Cardiac fibroblast (primary cell): ENCODE results near the gene ATF7IP.

ENCODE experiments used
- DNase-seq, 2 donors: peaks; one replicate each; pipeline versions ENCODE4 v3.0.0 to v3.0.0-alpha.2; 2010; ENCODE audit warnings: low read depth in 2 of 2
- H3K4me3 ChIP-seq, 2 donors: replicated peaks in 1 of 2; 1 replicate in 1 of 2; 2 replicates in 1 of 2; pipeline ENCODE4 v1.5.1; 2011; ENCODE audit warnings: low read depth in 2 of 2, low read length in 2 of 2, mild to moderate bottlenecking in 2 of 2, moderate library complexity in 1 of 2
- TF ChIP-seq, protein P1 (sequence below): IDR thresholded peaks from one replicate; pipeline ENCODE4 v1.5.1; 2011; ENCODE audit warnings: low read depth, mild to moderate bottlenecking, low read length, inconsistent platforms

The ATF7IP gene

DNA sequence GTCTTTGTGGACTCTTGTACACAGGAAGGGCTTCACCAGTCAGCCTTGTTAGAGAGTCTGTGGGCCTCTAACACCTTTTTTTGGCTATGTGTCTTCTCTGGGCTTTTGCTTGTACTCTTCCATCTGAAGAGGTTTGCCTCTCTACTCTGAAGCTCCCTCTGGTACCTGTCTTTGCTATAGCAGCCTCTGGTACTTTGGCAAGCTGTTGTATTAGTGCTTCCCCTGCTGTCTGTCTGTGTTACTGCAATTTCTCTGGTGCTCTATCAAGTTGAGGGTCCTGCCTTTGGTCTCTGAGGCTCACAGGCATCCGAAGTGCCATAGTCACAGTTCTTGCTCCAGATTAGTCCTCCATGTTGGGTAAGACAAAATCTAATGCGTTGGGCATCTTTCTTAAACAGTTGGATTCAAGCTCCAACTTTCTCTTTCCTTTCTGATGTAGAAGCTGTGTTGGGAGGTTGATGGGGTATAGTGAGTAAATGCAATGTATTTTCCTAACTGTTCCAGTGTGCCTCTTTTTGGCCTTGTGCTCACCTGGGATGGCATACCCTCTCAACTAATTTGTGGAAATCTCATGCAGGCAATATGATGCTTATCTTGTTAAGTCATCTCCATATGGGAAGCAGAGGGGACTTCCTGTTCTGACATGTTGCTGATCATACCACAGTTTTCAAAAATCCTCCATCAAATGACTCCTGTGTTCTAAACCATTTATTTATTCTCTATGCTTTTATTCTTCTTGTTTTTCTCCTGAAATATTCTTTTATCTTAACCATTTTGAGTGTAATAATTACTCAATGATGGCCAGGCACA is 88.8 kb downstream of the ATF7IP start:
- TF ChIP-seq, protein P1, sequence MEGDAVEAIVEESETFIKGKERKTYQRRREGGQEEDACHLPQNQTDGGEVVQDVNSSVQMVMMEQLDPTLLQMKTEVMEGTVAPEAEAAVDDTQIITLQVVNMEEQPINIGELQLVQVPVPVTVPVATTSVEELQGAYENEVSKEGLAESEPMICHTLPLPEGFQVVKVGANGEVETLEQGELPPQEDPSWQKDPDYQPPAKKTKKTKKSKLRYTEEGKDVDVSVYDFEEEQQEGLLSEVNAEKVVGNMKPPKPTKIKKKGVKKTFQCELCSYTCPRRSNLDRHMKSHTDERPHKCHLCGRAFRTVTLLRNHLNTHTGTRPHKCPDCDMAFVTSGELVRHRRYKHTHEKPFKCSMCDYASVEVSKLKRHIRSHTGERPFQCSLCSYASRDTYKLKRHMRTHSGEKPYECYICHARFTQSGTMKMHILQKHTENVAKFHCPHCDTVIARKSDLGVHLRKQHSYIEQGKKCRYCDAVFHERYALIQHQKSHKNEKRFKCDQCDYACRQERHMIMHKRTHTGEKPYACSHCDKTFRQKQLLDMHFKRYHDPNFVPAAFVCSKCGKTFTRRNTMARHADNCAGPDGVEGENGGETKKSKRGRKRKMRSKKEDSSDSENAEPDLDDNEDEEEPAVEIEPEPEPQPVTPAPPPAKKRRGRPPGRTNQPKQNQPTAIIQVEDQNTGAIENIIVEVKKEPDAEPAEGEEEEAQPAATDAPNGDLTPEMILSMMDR = peak; percentile 78
- H3K4me3 ChIP-seq = no peak overlapping the region
- DNase-seq = peak; percentile 57 to 65

DNA sequence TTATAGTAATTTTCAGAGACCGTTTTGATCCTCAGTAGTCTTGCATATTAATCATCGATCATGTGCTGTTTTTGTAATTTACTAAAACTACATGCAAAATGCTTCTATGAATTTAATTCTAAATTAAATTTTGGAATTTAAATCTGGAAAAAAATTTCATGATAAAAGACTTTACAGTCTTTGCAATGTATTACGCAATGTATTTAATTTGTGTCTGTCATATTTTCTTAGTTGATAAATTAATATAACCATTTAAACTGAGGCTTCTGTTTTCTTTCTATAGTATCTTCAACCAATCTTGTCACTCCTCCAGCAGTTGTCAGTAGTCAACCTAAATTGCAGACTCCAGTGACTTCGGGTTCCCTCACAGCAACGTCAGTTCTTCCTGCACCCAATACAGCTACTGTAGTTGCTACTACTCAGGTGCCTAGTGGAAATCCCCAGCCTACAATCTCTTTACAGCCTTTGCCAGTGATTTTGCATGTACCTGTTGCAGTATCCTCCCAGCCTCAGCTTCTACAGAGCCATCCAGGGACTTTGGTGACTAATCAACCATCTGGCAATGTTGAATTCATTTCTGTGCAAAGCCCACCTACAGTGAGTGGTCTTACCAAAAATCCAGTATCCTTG is 94.8 kb downstream of the ATF7IP start:
- DNase-seq = no peak
- TF ChIP-seq, protein P1 = no peak

DNA sequence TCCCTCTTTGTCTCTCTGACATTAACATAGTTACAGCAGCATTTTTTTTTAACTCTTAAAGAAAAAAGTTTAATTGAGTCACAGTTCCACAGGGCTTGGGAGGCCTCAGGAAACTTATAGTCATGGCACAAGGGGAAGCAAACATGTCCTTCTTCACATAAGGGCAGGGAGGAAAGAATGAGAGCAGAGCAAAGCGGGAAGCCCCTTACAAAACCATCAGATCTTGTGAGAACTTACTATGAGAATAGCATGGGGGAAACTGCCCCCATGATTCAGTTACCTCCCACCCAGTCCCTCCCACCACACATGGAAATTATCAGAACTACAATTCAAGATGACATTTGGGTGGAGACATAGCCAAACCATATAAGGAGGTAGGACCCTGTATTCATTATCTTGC is 106.0 kb downstream of the ATF7IP start:
- H3K4me3 ChIP-seq = no peak overlapping the region
- no peak for DNase-seq
- TF ChIP-seq, protein P1 = no peak

More for the DNA sequence above, 94.8 kb downstream of the ATF7IP start:
- H3K4me3 ChIP-seq = no peak overlapping the region

DNA sequence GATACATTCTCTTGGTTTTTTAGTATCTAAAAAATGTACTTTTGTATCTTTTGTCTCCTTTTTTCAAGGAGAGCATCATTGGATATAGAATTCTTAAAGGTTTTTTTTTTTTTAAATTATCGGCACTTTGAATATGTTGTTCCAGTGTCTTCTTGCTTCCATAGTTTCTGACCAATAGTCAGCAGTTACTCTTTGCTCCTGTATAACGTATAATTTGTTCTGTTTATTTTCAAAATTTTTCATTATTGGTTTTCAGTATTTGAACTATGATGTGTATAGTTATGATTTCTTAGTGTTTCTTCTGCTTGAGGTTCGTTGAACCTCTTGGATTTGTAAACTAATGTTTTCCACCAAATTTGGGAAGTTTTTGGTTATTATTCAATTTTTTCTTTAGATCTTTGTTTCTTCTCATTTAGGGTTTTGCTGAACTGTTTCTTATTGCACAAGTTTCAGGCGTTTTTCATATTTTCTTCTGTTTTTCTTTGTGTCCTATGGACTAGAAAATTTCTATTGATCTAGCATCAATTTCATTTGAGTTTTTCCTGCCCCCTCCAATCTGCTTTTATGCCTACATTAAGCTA is 108.3 kb downstream of the ATF7IP start:
- DNase-seq = peak; percentile 34 to 41

DNA sequence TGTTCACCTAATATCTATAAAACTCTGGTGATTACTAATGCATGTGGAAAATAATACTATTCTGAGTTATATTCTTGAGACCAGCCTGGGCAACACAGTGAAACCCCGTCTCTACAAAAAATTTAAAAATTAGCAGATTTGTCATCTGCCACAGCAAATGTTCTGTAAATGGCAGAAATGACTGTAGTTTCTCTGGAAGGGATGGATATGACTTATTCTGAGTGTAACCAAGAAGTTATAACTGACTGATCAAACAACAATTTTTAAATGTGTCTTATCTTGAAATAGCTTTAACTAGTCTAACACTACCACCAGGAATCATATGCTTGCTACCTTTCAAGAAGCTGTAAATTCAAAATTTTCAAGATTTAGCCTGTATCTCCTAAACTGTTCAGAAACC is 113.5 kb downstream of the ATF7IP start:
- H3K4me3 ChIP-seq = no peak overlapping the region
- TF ChIP-seq, protein P1 = no peak
- DNase-seq = no peak

More for the DNA sequence above, 108.3 kb downstream of the ATF7IP start:
- no peak overlapping the region for H3K4me3 ChIP-seq
- TF ChIP-seq, protein P1 = no peak

DNA sequence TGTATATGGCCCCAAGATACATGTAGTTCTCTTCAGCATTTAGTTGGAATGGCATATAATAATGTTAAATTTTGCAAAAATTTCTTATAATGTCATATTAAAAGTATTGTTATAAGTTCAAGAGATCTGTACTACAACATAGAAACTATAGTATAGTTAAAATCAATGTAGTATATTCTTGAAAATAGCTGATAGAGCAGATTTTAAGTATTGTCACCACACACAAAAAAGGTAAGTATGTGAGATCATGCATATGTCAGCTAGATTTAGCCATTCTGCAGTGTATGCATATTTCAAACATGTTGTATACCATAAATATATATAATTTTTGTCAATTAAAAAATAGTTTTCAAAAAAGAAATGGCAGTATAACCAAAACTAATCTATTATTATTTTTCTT is 115.7 kb downstream of the ATF7IP start:
- TF ChIP-seq, protein P1 = no peak
- H3K4me3 ChIP-seq = no peak overlapping the region
- DNase-seq = no peak
